SH-SY5Y (cell line): ENCODE results near the gene IFIT1.

Experiments
- GATA2 ChIP-seq: IDR thresholded peaks from 2 replicates; pipeline ENCODE4 v1.6.1; 2011; ENCODE audit warnings: mild to moderate bottlenecking, low read depth, low read length
- GATA3 ChIP-seq: IDR thresholded peaks from 2 replicates; pipeline ENCODE4 v1.6.1; 2011; ENCODE audit warnings: low read depth, mild to moderate bottlenecking, low read length, moderate library complexity

GRCh38 chr10:89404104-89405047, 12.0 kb downstream of the IFIT1 start:
- TF ChIP-seq GATA2 (no peak), GATA3 (no peak)
